Cortex of kidney (tissue), 1 donor: ENCODE measurements around the gene SESN2.

ENCODE experiments used
- DNase-seq: peaks from one replicate; lab custom pipeline; 2025; lab: John Stamatoyannopoulos, UW

The SESN2 gene

GRCh38 chr1:28259252-28259933 lies at the start of gene SESN2:
Gene SESN2 (plus strand): TSS chr1:28259518. CDS start chr1:28259848, 330 bp downstream.
- peak; percentile 45 for DNase-seq

- no peak for DNase-seq
Measured at GRCh38 chr1:28209700-28210099, 49.6 kb upstream of the SESN2 start.

GRCh38 chr1:28213315-28213714 lies 46.0 kb upstream of the SESN2 start:
- no peak for DNase-seq

GRCh38 chr1:28229089-28229488 lies 30.2 kb upstream of the SESN2 start:
- no peak for DNase-seq

- DNase-seq: no peak
Measured at GRCh38 chr1:28229996-28230395, 29.3 kb upstream of the SESN2 start.

DNA sequence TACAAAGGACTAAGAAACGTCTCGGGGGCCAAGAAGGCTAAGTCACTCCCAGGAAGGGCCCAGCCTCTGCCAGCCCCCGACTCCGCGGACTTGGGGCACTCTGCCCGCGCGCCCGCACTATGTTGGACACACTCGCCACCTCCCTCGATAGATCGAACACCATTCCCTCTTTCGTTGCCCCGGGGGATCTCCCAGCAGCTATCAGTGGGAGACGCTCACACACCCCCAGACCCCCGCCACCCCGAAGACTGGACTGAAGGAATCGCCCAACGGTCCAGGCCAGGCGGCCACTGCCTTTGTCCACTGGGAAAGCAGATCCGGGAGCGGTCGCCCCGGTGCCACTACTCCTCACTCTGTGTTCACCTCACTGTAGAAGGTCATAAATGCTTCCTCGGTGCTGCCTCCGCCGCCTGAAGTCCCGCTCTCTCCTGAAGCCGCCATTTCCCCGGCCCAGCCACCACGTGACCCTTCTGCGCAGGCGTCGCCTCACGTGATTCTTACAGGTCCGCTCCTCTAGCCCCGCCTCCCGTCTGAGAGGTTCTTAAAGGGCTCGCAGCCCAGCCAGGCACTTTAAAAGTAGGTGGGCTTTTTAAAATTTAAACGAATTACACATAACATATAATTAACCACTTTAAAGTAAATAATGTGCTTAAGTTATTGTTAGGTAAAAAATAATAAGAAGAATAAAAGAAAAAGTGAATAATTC lies 26.6 kb upstream of the SESN2 start, which contains the start of gene DNAJC8:
Gene DNAJC8 (minus strand): TSS at position 472 of the 706 bp plus-strand sequence. CDS start 31 bp downstream, at position 441.
- no peak for DNase-seq

DNA sequence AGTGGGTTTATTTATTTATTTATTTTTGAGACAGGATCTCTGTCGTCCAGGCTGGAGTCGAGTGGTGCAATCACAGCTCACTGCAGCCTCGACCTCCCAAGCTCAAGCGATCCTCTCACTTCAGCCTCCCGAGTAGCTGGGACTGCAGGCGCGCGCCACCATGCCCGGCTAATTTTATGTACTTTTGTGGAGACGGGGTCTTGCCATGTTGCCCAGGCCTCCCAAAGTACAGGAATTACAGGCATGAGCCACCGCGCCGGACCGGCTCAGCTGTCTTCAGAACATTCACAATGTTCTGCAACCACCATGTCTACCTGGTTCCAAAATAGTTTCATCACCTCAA lies 26.1 kb upstream of the SESN2 start:
- no peak for DNase-seq

- peak; percentile 68 for DNase-seq
Measured at GRCh38 chr1:28235755-28236655, 23.3 kb upstream of the SESN2 start, which contains the start of gene ATP5IF1. Gene ATP5IF1 (plus strand): TSS chr1:28236124. CDS start chr1:28236184, 60 bp downstream.

- no peak for DNase-seq
Measured at GRCh38 chr1:28236656-28237322, 22.5 kb upstream of the SESN2 start.

GRCh38 chr1:28239004-28239403 lies 20.3 kb upstream of the SESN2 start:
- DNase-seq: no peak

DNA sequence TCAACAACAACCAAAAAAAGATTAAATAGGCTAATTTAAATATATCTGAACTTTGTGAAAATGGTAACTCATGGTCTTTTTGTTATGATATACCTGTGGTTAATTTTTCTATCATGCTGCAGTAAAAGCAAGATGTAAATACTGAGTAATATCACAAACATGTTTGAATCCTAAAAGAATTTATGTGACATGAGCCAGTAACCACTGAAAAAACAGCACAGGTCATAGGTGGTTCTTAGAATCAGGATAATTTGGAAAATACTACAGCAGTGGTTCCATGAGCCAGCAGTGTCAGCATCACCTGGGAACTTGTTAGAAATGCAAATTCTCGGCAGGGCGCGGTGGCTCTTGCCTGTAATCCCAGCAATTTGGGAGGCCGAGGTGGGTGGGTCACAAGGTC lies 19.3 kb upstream of the SESN2 start:
- DNase-seq: no peak

GRCh38 chr1:28241638-28242241 lies 17.6 kb upstream of the SESN2 start:
- DNase-seq: no peak

DNA sequence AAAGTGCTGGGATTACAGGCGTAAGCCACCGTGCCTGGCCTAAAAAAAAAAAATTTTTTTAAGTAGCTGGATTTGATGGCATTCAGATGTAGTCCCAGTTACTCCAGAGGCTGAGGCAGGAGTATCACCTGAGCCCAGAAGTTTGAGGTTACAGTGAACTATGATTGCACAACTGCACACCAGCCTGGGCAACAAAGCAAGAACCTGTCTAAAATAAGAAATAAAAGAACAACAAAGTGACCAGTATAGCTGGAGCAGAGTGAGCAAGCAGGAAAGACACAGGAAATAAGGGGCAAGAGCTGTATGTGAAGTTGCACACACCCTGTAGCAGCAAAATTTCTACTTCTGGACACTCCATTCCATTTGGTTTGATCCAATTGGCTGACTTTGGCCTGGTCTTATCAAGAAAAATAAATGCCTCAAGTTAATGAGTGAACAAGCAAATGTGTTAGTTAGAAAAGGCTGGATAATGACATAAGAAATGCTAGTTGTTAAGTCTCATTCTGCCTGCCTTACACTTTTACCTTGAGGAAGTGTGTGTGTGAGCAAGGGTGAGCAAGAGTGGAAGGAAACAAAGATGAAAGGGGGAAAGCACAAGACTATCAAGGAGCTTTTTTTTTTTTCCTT lies 15.5 kb upstream of the SESN2 start:
- DNase-seq: no peak

- DNase-seq: no peak
Measured at GRCh38 chr1:28244549-28245251, 14.6 kb upstream of the SESN2 start.

DNA sequence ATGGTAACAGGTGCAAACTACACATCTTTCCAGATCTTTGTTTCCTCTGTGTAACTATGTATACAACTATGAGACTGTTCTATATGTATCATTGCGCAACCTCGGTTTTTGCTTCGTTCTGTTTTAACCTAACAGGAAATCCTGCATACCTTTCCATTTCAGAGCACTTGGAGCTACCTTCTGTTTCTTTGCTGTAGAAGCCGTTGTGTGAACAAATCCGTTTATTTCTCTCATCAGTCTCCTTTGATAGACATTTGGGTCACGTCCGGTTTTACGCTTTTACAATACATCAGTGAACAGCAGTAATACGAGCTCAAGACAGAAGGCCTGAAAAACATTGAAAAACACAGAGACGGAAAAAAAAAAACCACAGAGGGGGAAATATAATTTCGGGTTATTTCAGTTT lies 12.9 kb upstream of the SESN2 start:
- DNase-seq: no peak

DNA sequence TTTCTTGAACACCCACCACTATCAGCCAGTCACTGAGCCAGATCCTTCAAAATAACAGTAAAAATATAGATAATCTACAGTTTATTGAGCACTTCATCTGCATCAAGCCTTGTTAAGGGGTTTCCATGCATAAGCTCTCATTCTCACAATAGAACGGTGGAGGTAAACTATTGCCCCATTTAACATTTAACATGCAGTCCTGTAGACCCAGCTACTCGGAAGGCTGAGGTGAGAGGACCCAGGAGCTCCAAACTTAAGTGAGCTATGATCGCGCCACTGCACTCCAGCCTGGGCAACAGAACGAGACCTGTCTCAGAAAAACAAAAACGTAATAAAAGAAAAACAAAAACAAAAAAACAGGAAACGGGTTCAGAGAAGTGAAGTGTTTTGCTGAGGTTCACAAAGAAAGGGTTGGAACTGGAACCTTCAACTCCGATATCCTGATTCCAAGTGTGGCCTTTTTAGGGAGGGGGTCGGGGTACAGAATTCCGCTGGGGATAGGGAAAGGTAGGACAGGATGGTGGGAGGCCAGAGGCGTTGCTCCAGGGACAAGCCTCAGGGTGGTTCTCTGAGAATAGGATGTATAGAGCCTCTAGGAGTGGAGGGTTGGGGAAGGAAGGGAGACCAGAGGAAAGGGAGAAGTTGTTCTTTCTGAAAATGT lies 11.6 kb upstream of the SESN2 start:
- no peak for DNase-seq

- DNase-seq: no peak
Measured at GRCh38 chr1:28248273-28249012, 10.9 kb upstream of the SESN2 start.

GRCh38 chr1:28249013-28249865 lies 10.1 kb upstream of the SESN2 start:
- DNase-seq: no peak
